Measurements from ENCODE around the gene SPANXD. TPM values are rescaled to one million over a fixed set of nuclear protein-coding genes. Genes with fewer than 3 reads are reported as not detected.

Gene SPANXD
- total RNA-seq, 2 donors from 2014 or later, result not detected

Other genes with a start within 250 kb of the SPANXD start
- not detected for gene SPANXA1, start 114.0 kb downstream of the SPANXD start, total RNA-seq
- not detected for gene SPANXA2, start 109.0 kb downstream of the SPANXD start, total RNA-seq
- gene MAGEC3, start 139.6 kb upstream of the SPANXD start, total RNA-seq, result not detected
- not detected for gene MAGEC1, start 205.2 kb upstream of the SPANXD start, total RNA-seq

All from activated T-cell treated with anti-CD3 and anti-CD28 coated beads, Interleukin-2, amount 50 U/mL, for 72 hours (primary cell).